ENCODE results near the gene BCKDHA. TPM values are rescaled to one million over a fixed set of nuclear protein-coding genes. Genes with fewer than 3 reads are reported as not detected.

The BCKDHA gene
- polyA plus RNA-seq, 1 of the 3 experiments (the other 2 are of a cell fraction), result 30.9 TPM

GRCh38 chr19:41426116-41426841 lies 28.7 kb downstream of the BCKDHA start:
- H3K36me3 ChIP-seq (replicated peaks in 1 of 2; ENCODE audit: control insufficient read depth in 1 of 2, insufficient read depth in 2 of 2, low read length in 1 of 2), result peaks cover 0 to 21% of the 10 kb centered on the region in 2 experiments
- no peaks in the 10 kb centered on the region for H3K9me2 ChIP-seq
- no peak overlapping the region for H3K9ac ChIP-seq
- CTCF ChIA-PET, result interaction anchor here (1.3 kb wide), 2 partner anchors 13 to 23 kb away, joined by 3 to 4 read pairs; partner anchors contain the start of gene DMAC2
- H3K4me3 ChIP-seq (ENCODE audit: low read depth in 2 of 2, low read length in 1 of 2), result no peak overlapping the region
- H3F3A ChIP-seq (replicated peaks; ENCODE audit: insufficient read depth), result peaks cover 3% of the 10 kb centered on the region
- TF ChIP-seq TCF12 (IDR thresholded peaks at IDR 0.05) (no peak), GATA2 (CRISPR knock-in tag; IDR thresholded peaks at IDR 0.05) (no peak), CHD2 (IDR thresholded peaks at IDR 0.05; ENCODE audit: low read length, partially characterized antibody) (no peak), POLR2AphosphoS5 (IDR thresholded peaks at IDR 0.05; ENCODE audit: low read depth, low read length) (no peak), FOXJ3 (CRISPR knock-in tag; IDR thresholded peaks at IDR 0.05) (no peak), JUND (IDR thresholded peaks at IDR 0.05) (no peak), USF2 (IDR thresholded peaks at IDR 0.05; ENCODE audit: borderline replicate concordance, low read depth, low read length) (no peak), EP300 (IDR thresholded peaks at IDR 0.05; ENCODE audit: borderline replicate concordance in 1 of 2, low read depth in 1 of 2, low read length in 1 of 2) (no peak), TAF1 (IDR thresholded peaks at IDR 0.05; ENCODE audit: borderline replicate concordance, low read depth, low read length) (no peak), MEF2A (IDR thresholded peaks at IDR 0.05; ENCODE audit: borderline replicate concordance, low read depth) (no peak), FOXM1 (IDR thresholded peaks at IDR 0.05; ENCODE audit: low read depth) (no peak), IRF3 (IDR thresholded peaks at IDR 0.05; ENCODE audit: low read depth, low read length) (no peak), PBX3 (IDR thresholded peaks at IDR 0.05) (no peak), RAD21 (IDR thresholded peaks at IDR 0.05; ENCODE audit: low read length) (no peak), MAX (IDR thresholded peaks at IDR 0.05; ENCODE audit: low read depth) (no peak), GABPA (IDR thresholded peaks at IDR 0.05; ENCODE audit: low read depth) (no peak)
- TF ChIP-seq, protein P1, sequence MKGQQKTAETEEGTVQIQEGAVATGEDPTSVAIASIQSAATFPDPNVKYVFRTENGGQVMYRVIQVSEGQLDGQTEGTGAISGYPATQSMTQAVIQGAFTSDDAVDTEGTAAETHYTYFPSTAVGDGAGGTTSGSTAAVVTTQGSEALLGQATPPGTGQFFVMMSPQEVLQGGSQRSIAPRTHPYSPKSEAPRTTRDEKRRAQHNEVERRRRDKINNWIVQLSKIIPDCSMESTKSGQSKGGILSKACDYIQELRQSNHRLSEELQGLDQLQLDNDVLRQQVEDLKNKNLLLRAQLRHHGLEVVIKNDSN (IDR thresholded peaks at IDR 0.05; ENCODE audit: borderline replicate concordance, low read depth), result no peak
- no peak for DNase-seq
- H3K27ac ChIP-seq (ENCODE audit: low read depth in 2 of 2, low read length in 1 of 2), result no peak overlapping the region
- H2AFZ ChIP-seq (ENCODE audit: low read depth), result no peak overlapping the region
- H4K20me1 ChIP-seq (ENCODE audit: insufficient read depth), result no peaks in the 10 kb centered on the region
- H3K27me3 ChIP-seq (ENCODE audit: insufficient read depth), result no peaks in the 10 kb centered on the region
- 92% methylated on average over 24 of the region's 36 CpGs for WGBS (ENCODE audit: low lambda C conversion rate)
- POLR2A ChIA-PET, result interaction anchor here (1.0 kb wide), 1 partner anchor 13 kb away, joined by 6 read pairs; the partner anchor contains the start of gene DMAC2
- peaks cover 0 to 7% of the 10 kb centered on the region in 2 experiments; a peak in 1 of 4 replicates for H3K4me1 ChIP-seq (ENCODE audit: control insufficient read depth in 1 of 2, insufficient read depth in 2 of 2, low read depth in 1 of 2, low read length in 1 of 2)
- H3K79me2 ChIP-seq (ENCODE audit: insufficient read depth), result no peaks in the 10 kb centered on the region
- H3K9me3 ChIP-seq, result no peaks in the 10 kb centered on the region
- H3K4me2 ChIP-seq, result no peak overlapping the region
